GM19324 (cell line): ENCODE data around the gene PLCD3.

Experiments used
- ATAC-seq: cut with Tn5 transposase; IDR thresholded peaks from one replicate; pipeline ENCODE4 v1.9.1; 2021; ENCODE audit warnings: mild to moderate bottlenecking, moderate library complexity; ENCODE audit not compliant: unreplicated experiment, low FRiP score

The PLCD3 gene

GRCh38 chr17:45120558-45120957, 11.8 kb downstream of the PLCD3 start:
- no peak for ATAC-seq

GRCh38 chr17:45119964-45120363, 12.4 kb downstream of the PLCD3 start:
- no peak for ATAC-seq

- ATAC-seq = no peak
These were observed 13.6 kb downstream of the PLCD3 start for GRCh38 chr17:45118691-45119090.

GRCh38 chr17:45117848-45118646, 14.3 kb downstream of the PLCD3 start:
- ATAC-seq = no peak

- ATAC-seq = no peak
These were observed 15.0 kb downstream of the PLCD3 start for GRCh38 chr17:45117334-45117733.

- ATAC-seq = no peak
These were observed 15.8 kb downstream of the PLCD3 start for GRCh38 chr17:45116434-45117016.

GRCh38 chr17:45115871-45116270, 16.4 kb downstream of the PLCD3 start:
- ATAC-seq = no peak

GRCh38 chr17:45115015-45115625, 17.2 kb downstream of the PLCD3 start:
- ATAC-seq = no peak

GRCh38 chr17:45114117-45114932, 18.0 kb downstream of the PLCD3 start:
- ATAC-seq = no peak

- no peak for ATAC-seq
These were observed 18.9 kb downstream of the PLCD3 start for GRCh38 chr17:45113424-45113754.

GRCh38 chr17:45112559-45113423, 19.5 kb downstream of the PLCD3 start:
- no peak for ATAC-seq

- ATAC-seq = no peak
These were observed 20.5 kb downstream of the PLCD3 start for GRCh38 chr17:45111850-45112249.

- ATAC-seq = no peak
These were observed 21.4 kb downstream of the PLCD3 start for GRCh38 chr17:45110676-45111611.

GRCh38 chr17:45108595-45109521, 23.5 kb downstream of the PLCD3 start:
- no peak for ATAC-seq

GRCh38 chr17:45108051-45108450, 24.3 kb downstream of the PLCD3 start:
- ATAC-seq = no peak

GRCh38 chr17:45107293-45108010, 24.9 kb downstream of the PLCD3 start:
- no peak for ATAC-seq

GRCh38 chr17:45106582-45106981, 25.7 kb downstream of the PLCD3 start:
- ATAC-seq = no peak
